GM18519 (cell line): ENCODE results near the gene KLHL24.
A peak's percentile ranks its signal among the peaks of the same experiment; 100 is the strongest.
"Not testable (repeated sequence)": the region's sequence is repeated elsewhere in the genome, so short reads cannot be mapped to it uniquely, and the experiment has no call there.

Experiments used
- ATAC-seq: cut with Tn5 transposase; IDR thresholded peaks from one replicate; pipeline ENCODE4 v1.9.1; 2021; ENCODE audit warnings: mild to moderate bottlenecking, moderate library complexity; ENCODE audit not compliant: unreplicated experiment, low FRiP score

KLHL24 gene

DNA sequence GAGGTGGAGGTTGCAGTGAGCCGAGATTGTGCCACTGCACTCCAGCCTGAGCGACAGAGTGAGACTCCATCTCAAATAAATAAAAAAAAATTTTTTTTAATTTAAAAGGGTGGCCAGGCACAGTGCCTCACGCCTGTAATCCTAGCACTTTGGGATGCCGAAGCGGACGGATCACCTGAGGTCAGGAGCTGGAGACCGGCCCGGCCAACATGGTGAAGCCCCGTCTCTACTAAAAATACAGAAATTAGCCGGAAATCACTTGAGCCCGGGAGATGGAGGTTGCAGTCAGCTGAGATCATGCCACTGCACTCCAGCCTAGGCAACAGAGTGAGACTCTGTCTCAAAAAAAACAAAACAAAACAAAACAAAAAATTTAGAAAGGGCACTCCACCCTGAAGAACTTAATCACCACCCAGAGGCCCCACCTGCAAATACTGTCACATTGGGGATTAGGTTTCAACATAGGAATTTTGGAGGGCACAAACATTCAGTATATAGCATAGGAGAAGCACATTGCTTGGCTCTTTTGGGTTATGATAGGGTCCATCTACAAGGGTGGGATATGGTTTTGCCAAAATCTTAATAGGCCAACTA is 55.1 kb downstream of the KLHL24 start:
- no peak for ATAC-seq

DNA sequence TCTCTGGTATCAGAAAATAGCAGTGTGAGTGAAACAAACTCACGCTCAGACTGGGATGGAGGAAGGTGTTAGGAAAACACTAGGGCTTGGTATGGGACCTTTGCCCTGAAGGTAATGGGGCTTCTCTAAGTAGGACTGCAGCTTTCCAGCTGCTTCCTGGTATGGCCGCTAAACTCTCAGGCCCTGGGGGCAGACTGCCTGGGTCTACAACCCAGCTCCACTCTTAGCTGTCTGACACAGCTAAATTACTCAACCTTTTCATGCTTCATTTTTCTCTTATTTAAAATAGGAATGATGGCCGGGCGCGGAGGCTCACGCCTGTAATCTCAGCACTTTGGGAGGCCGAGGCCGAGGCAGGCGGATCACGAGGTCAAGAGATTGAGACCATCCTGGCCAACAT is 57.0 kb downstream of the KLHL24 start:
- ATAC-seq: no peak

- no peak for ATAC-seq
Observed at GRCh38 chr3:183695569-183696364, 60.3 kb downstream of the KLHL24 start.

- no peak for ATAC-seq
Observed at GRCh38 chr3:183697123-183697609, 61.7 kb downstream of the KLHL24 start.

DNA sequence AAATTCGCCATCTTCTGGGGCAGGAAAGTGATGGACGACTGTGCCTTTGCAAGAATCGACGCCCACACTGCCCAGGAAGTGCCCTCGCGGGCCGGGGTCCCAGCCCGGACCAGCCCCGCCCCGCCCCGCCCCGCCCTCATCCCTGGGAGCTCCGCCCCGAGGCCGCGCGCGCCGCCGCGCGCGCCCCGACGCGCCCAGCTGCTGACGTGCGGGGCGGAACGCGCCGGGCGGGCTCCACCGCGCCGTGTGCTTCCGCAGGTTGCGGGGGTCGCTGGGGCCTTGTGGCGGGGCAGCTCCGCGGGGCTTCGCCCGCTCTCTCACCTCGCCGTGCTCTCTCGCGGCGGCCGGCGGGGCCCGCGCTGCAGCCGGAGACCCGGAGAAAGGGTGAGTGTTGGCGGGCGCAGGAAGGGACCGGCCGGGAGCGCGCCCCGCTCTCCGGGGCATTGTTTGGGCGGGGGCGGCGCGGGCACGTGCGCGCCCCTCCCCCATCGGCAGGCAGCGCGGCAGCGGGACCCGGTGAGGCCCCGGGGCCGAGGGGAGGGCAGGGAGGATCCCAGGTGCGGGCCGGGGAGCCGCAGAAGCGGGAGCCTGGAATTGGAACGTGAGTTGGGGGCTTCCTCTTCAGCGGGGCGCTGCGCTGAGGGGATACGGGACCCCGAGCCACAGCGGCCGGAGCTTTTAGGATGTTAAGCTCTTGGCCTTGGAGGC is 62.3 kb downstream of the KLHL24 start, which contains the start of gene YEATS2:
TSS of gene YEATS2 (plus strand) at position 188 of the 708 bp plus-strand sequence. CDS start 17,366 bp downstream, outside the sequence.
- ATAC-seq: peak; percentile 55

GRCh38 chr3:183698318-183698751 is 62.9 kb downstream of the KLHL24 start:
- ATAC-seq: no peak

DNA sequence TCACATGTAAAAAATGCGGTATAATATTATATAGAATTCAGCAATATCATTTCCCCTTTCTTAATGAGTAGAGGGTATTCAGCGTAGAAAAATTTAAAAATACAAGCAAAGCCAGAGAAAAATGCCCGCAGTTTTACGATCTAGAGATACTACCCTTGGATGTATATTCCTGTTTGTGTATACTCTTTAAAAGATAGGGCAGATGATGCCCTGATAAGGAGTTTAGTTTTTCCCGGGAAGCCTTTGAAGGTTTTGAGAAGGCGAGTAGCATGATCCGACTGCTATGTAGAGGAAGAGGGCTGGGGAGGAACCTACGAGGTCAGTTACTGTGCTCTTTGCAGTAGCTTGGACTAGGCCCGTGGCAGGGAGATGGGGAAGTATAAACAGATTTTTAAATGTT is 63.3 kb downstream of the KLHL24 start:
- ATAC-seq: no peak

- no peak for ATAC-seq
Observed at GRCh38 chr3:183699238-183699947, 64.0 kb downstream of the KLHL24 start.

DNA sequence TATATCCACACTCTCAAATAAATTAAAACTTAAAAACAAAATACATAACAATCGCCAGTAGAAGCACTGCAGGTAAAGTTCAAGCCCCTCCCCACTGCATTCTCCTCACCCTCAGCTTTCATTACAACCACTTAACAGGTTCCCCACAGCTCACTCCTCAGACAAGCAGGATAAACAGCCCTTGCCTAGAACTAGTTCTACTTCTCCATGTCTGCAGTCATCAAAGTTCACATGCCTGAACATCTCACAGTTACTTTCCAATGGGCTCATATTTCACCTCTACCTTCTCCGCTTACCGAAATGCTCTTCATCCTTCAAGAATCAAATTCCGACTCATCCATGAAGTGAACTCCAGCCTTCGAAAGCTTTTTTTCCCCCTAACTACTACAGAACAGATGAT is 66.3 kb downstream of the KLHL24 start:
- ATAC-seq: no peak

GRCh38 chr3:183703892-183704291 is 68.5 kb downstream of the KLHL24 start:
- ATAC-seq: not testable (repeated sequence)

GRCh38 chr3:183710231-183710630 is 74.8 kb downstream of the KLHL24 start:
- ATAC-seq: no peak

DNA sequence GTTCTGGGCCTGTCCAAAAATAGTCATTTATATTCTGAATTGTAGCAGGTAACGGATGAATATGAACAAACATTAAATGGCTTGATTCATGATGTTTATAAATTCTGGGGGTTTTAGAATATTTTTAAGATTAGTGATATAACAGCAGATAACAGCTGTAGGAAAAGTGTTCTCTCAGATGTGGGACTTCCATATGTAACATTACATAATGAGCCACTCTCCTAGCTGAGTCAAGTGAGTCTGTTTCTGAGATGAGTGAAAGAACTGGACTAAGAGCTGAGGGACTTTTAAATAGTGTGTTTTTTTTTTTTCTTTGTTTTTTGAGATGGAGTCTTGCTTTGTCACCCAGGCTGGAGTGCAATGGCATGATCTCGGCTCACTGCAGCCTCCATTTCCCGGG is 76.1 kb downstream of the KLHL24 start:
- ATAC-seq: no peak

- no peak for ATAC-seq
Observed at GRCh38 chr3:183714622-183715021, 79.2 kb downstream of the KLHL24 start.

GRCh38 chr3:183718012-183718411 is 82.6 kb downstream of the KLHL24 start:
- ATAC-seq: no peak

DNA sequence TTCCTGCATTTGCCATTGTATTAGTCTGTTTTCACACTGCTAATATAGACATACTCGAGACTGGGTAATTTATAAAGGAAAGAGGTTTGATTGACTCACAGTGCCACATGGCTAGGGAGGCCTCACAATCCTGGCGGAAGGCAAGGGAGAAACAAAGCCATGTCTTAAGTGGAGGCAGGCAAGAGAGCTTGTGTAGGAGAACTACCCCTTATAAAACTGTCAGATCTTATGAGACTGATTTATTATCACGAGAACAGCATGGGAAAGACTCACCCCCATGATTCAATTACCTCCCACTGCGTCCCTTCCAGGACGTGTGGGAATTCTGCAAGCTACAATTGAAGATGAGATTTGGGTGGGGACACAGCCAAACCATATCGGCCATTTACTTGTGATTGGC is 90.0 kb downstream of the KLHL24 start:
- ATAC-seq: no peak

DNA sequence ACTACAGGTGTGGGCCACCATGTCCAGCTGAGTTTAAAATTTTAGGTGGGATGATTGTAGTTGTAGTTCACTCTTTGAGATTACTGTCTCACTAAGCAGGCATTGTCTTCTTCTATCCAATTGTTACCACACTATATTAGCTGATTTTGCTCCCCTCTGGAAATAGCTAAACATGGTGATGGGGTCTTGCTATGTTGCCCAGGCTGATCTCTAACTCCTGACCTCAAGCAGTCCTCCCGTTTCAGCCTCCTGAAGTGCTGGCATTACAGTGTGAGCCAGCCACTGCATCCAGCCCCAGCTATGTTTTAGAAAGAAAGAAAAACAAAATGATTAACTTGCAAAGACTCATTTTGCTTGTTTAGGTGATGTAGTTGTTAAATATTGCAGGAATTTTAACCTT is 92.8 kb downstream of the KLHL24 start:
- no peak for ATAC-seq

GRCh38 chr3:183730361-183730760 is 94.9 kb downstream of the KLHL24 start:
- ATAC-seq: no peak

DNA sequence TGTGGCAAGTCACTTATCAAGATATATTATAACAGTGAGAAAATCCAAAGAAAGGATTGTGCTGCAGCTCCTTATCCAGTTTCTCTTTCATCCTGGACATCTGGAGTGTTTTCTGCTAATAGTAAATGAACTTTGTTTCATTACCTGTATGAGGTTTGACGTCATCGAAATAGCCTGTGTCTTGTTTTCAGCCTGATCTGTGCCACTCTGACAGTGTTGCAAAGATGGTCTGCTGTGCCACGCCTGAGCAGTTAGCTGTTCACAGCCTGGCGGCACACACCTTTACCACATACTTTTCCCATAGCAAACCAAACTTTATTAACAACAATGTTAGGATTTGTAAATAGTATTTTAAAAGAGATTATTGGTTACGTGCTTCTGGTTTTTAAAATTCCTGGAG is 96.2 kb downstream of the KLHL24 start:
- ATAC-seq: no peak

GRCh38 chr3:183733553-183733952 is 98.1 kb downstream of the KLHL24 start:
- no peak for ATAC-seq
